ENCODE measurements around the gene NAA20. TPM values are rescaled to one million over a fixed set of nuclear protein-coding genes. Genes with fewer than 3 reads are reported as not detected.

Gene NAA20
- total RNA-seq, 1 donor from 2014 or later: 38.9 TPM

DNA sequence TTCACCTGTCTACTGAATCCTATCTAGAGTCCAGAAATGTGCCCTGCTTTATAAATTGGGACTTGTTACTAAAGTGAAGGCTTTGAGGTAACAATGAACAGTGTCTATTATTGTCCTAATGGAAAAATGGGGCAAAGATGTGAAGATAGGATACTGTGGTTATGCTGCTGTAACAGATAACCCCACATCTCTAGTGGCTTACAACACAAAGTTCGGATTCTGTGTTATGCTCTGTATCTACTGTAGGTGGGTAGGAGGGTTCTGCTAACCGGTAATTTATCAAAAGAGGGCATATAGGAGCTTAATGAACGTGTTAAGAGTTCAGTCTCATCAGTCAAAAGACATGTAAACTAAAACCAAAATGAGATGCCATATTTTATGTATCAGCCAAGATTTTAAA is 6.2 kb downstream of the NAA20 start:
- H3K4me1 Mint-ChIP-seq: peaks cover 19% of the 10 kb centered on the region

DNA sequence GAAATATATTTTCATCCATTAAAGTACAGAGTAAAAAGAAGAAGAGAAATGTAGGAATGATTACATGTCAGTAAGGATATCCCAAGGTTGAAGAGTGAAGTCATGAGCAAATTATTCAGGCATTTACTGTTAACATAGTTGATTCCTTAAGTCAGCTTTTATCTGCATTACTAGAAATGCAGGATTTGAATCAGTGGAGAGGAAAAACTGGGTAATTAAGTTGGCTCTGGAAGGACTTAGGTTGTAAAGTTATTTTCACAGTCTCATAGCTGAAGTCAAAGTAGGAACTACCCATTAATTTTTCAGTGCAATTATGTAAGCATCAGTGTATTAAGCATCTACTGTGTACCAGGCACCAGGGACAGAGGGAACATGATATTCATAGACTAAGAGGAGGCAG is 7.8 kb downstream of the NAA20 start:
- Mint-ChIP-seq H3K9me3 (no peaks in the 10 kb centered on the region), H3K27ac (peak overlapping the region; percentile 8)
- TF ChIP-seq, protein P1, sequence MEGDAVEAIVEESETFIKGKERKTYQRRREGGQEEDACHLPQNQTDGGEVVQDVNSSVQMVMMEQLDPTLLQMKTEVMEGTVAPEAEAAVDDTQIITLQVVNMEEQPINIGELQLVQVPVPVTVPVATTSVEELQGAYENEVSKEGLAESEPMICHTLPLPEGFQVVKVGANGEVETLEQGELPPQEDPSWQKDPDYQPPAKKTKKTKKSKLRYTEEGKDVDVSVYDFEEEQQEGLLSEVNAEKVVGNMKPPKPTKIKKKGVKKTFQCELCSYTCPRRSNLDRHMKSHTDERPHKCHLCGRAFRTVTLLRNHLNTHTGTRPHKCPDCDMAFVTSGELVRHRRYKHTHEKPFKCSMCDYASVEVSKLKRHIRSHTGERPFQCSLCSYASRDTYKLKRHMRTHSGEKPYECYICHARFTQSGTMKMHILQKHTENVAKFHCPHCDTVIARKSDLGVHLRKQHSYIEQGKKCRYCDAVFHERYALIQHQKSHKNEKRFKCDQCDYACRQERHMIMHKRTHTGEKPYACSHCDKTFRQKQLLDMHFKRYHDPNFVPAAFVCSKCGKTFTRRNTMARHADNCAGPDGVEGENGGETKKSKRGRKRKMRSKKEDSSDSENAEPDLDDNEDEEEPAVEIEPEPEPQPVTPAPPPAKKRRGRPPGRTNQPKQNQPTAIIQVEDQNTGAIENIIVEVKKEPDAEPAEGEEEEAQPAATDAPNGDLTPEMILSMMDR (IDR thresholded peaks at IDR 0.05; ENCODE audit: unreplicated experiment): no peak

More for the DNA sequence above, 6.2 kb downstream of the NAA20 start:
- Mint-ChIP-seq H3K27me3 (ENCODE audit: low read depth) (no peaks in the 10 kb centered on the region), H3K27ac (no peak overlapping the region), H3K4me3 (no peak overlapping the region), H3K36me3 (peaks cover 9% of the 10 kb centered on the region), H3K9me3 (no peaks in the 10 kb centered on the region)
- TF ChIP-seq, protein P1 (IDR thresholded peaks at IDR 0.05; ENCODE audit: unreplicated experiment): no peak
- no peak for DNase-seq (ENCODE audit: low spot score in 2 of 2, unreplicated experiment in 2 of 2)

GRCh38 chr20:20027284-20027683 is 10.1 kb downstream of the NAA20 start:
- TF ChIP-seq, protein P1 (IDR thresholded peaks at IDR 0.05; ENCODE audit: unreplicated experiment): no peak
- Mint-ChIP-seq H3K27ac (peak overlapping the region; percentile 21), H3K4me1 (peaks cover 8% of the 10 kb centered on the region), H3K36me3 (peaks cover 16% of the 10 kb centered on the region), H3K4me3 (no peak overlapping the region), H3K9me3 (no peaks in the 10 kb centered on the region), H3K27me3 (ENCODE audit: low read depth) (no peaks in the 10 kb centered on the region)
- no peak for DNase-seq (ENCODE audit: low spot score in 2 of 2, unreplicated experiment in 2 of 2)

More for the DNA sequence above, 7.8 kb downstream of the NAA20 start:
- H3K4me3 Mint-ChIP-seq: no peak overlapping the region
- peaks cover 12% of the 10 kb centered on the region for H3K36me3 Mint-ChIP-seq
- H3K4me1 Mint-ChIP-seq: peaks cover 11% of the 10 kb centered on the region
- H3K27me3 Mint-ChIP-seq (ENCODE audit: low read depth): no peaks in the 10 kb centered on the region
- no peak for DNase-seq (ENCODE audit: low spot score in 2 of 2, unreplicated experiment in 2 of 2)

- Mint-ChIP-seq H3K4me1 (no peaks in the 10 kb centered on the region), H3K36me3 (peaks cover 29% of the 10 kb centered on the region), H3K9me3 (no peaks in the 10 kb centered on the region), H3K27ac (no peak overlapping the region), H3K4me3 (no peak overlapping the region), H3K27me3 (ENCODE audit: low read depth) (no peaks in the 10 kb centered on the region)
- TF ChIP-seq, protein P1 (IDR thresholded peaks at IDR 0.05; ENCODE audit: unreplicated experiment): no peak
- no peak for DNase-seq (ENCODE audit: low spot score in 2 of 2, unreplicated experiment in 2 of 2)
Observed at GRCh38 chr20:20031790-20032189, 14.6 kb downstream of the NAA20 start.

- Mint-ChIP-seq H3K27ac (no peak overlapping the region), H3K27me3 (ENCODE audit: low read depth) (no peaks in the 10 kb centered on the region), H3K9me3 (no peaks in the 10 kb centered on the region)
Observed at GRCh38 chr20:20034486-20034885, 17.3 kb downstream of the NAA20 start.

More at GRCh38 chr20:20034486-20034885, 17.3 kb downstream of the NAA20 start:
- no peak for DNase-seq (ENCODE audit: low spot score in 2 of 2, unreplicated experiment in 2 of 2)
- peaks cover 36% of the 10 kb centered on the region for H3K36me3 Mint-ChIP-seq
- no peak overlapping the region for H3K4me3 Mint-ChIP-seq
- TF ChIP-seq, protein P1 (IDR thresholded peaks at IDR 0.05; ENCODE audit: unreplicated experiment): no peak
- peaks cover 5% of the 10 kb centered on the region for H3K4me1 Mint-ChIP-seq
